Limb (tissue), 2 donors: ENCODE data around the gene SUN1.
"Not testable (repeated sequence)": the region's sequence is repeated elsewhere in the genome, so short reads cannot be mapped to it uniquely, and the experiment has no call there.

Source experiments
- DNase-seq, 2 donors: peaks; one replicate each; pipeline ENCODE4 v3.0.0-alpha.2; 2016; ENCODE audit errors: extremely low spot score in 2 of 2

Gene SUN1

GRCh38 chr7:918441-919113, 86.3 kb downstream of the SUN1 start:
- no peak for DNase-seq

- no peak for DNase-seq
Measured at GRCh38 chr7:919114-919442, 86.8 kb downstream of the SUN1 start.

GRCh38 chr7:919924-920341, 87.7 kb downstream of the SUN1 start:
- DNase-seq, result no peak

- DNase-seq, result no peak
Measured at GRCh38 chr7:920351-921070, 88.2 kb downstream of the SUN1 start.

- DNase-seq, result no peak
Measured at GRCh38 chr7:921071-921461, 88.8 kb downstream of the SUN1 start.

GRCh38 chr7:921581-922333, 89.5 kb downstream of the SUN1 start:
- no peak for DNase-seq

- DNase-seq, result no peak
Measured at GRCh38 chr7:922334-923107, 90.2 kb downstream of the SUN1 start.

GRCh38 chr7:923108-924041, 91.1 kb downstream of the SUN1 start:
- DNase-seq, result peak in 1 of 2 donors; percentile 39

GRCh38 chr7:924042-924441, 91.8 kb downstream of the SUN1 start:
- not testable (repeated sequence) for DNase-seq
